OCI-LY1 (cell line): ENCODE data around the gene PRSS2.
"Not testable (repeated sequence)": the region's sequence is repeated elsewhere in the genome, so short reads cannot be mapped to it uniquely, and the experiment has no call there.

ENCODE experiments used
- H2AFZ ChIP-seq: fragments of 200-600 bp; sonication (generic), shearing (Covaris generic); 2 replicates; pipeline ENCODE4 v1.6.0; 2014; ENCODE audit warnings: antibody characterized with exemption, mild to moderate bottlenecking, low read length
- H3F3A ChIP-seq: fragments of 200-600 bp; sonication (generic), shearing (Covaris generic); 2 replicates; pipeline ENCODE4 v1.6.0; 2014; ENCODE audit warnings: mild to moderate bottlenecking, antibody characterized with exemption, low read length, moderate library complexity; ENCODE audit not compliant: insufficient read depth
- H3K27ac ChIP-seq: fragments of 200-600 bp; sonication (generic); 2 replicates; pipeline ENCODE4 v1.5.1; 2014; ENCODE audit warnings: low read length, mixed run types, mild to moderate bottlenecking, low read depth; ENCODE audit not compliant: poor library complexity, severe bottlenecking
- H3K27me3 ChIP-seq: fragments of 200-600 bp; sonication (generic); 2 replicates; pipeline ENCODE4 v1.6.0; 2014; ENCODE audit warnings: antibody characterized with exemption, mild to moderate bottlenecking, low read length, moderate library complexity; ENCODE audit not compliant: insufficient read depth
- H3K36me3 ChIP-seq: fragments of 200-600 bp; sonication (generic); 2 replicates; pipeline ENCODE4 v1.6.1; 2014; ENCODE audit warnings: mild to moderate bottlenecking, antibody characterized with exemption, low read length, moderate library complexity, mixed read lengths; ENCODE audit not compliant: insufficient read depth
- H3K4me1 ChIP-seq: fragments of 200-600 bp; sonication (generic); 2 replicates; pipeline ENCODE4 v1.5.1; 2014; ENCODE audit warnings: mild to moderate bottlenecking, low read length, moderate library complexity; ENCODE audit not compliant: insufficient read depth, severe bottlenecking
- H3K4me2 ChIP-seq: fragments of 200-600 bp; sonication (generic), shearing (Covaris generic); 2 replicates; pipeline ENCODE4 v1.6.1; 2014; ENCODE audit warnings: low read length
- H3K4me3 ChIP-seq: fragments of 200-600 bp; sonication (generic); 2 replicates; pipeline ENCODE4 v1.5.1; 2014; ENCODE audit warnings: low read length, low read depth, mild to moderate bottlenecking, mixed read lengths; ENCODE audit not compliant: poor library complexity, severe bottlenecking
- H3K79me2 ChIP-seq: fragments of 200-600 bp; shearing (Covaris generic); 2 replicates; pipeline ENCODE4 v1.6.1; 2016; ENCODE audit warnings: mixed run types, low read length, mixed read lengths; ENCODE audit not compliant: insufficient read depth
- H3K9ac ChIP-seq: fragments of 200-600 bp; sonication (generic), shearing (Covaris generic); 2 replicates; pipeline ENCODE4 v1.6.1; 2014; ENCODE audit warnings: mild to moderate bottlenecking, low read length, mixed read lengths
- H3K9me2 ChIP-seq: fragments of 200-600 bp; sonication (generic), shearing (Covaris generic); 2 replicates; pipeline ENCODE4 v1.6.1; 2014; ENCODE audit warnings: low read depth, mild to moderate bottlenecking, low read length, mixed read lengths
- H3K9me3 ChIP-seq: fragments of 200-600 bp; shearing (Covaris generic); 2 replicates; pipeline ENCODE4 v1.6.1; 2014; ENCODE audit warnings: low read length, mixed read lengths
- H4K20me1 ChIP-seq: fragments of 200-600 bp; sonication (generic), shearing (Covaris generic); 2 replicates; pipeline ENCODE4 v1.6.0; 2016; ENCODE audit warnings: mild to moderate bottlenecking, low read length; ENCODE audit not compliant: insufficient read depth
- EZH2 ChIP-seq: fragments of 200-600 bp; sonication (generic), shearing (Covaris generic); IDR thresholded peaks from 2 replicates; pipeline ENCODE4 v1.8.0; 2017; ENCODE audit warnings: borderline replicate concordance, mixed run types, mild to moderate bottlenecking, antibody characterized with exemption, low read length, moderate library complexity, mixed read lengths
- TF ChIP-seq, protein P1 (sequence below): fragments of 200-600 bp; sonication (generic), shearing (Covaris generic); IDR thresholded peaks from 2 replicates; pipeline ENCODE4 v1.5.1; 2017; ENCODE audit warnings: mild to moderate bottlenecking, antibody characterized with exemption, low read length, moderate library complexity, mixed read lengths

The PRSS2 gene

DNA sequence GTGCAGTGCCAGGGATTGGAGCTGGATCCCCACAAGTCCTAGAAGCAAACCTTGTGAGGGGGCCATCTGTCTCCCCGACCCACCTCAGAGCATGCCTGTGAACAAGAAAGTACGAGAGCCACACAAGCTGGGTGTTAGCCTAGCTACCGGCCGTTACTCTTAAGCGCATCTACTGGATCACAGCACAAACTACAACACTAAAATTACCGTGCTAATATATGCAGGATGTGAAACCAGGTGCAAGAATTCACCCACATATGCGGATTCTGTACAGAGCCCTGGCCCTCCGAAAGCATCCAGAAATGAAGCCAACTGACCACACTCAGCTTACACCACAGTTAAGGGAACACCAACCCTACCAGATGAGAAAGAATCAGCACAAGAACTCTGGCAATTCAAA, 37.5 kb upstream of the PRSS2 start:
- H3K9ac ChIP-seq = no peak overlapping the region
- H3K4me1 ChIP-seq = no peaks in the 10 kb centered on the region
- H3K4me3 ChIP-seq = no peak overlapping the region
- H3K27me3 ChIP-seq = no peaks in the 10 kb centered on the region
- H2AFZ ChIP-seq = no peak overlapping the region
- 0 out of 2 replicates have a peak, but pooled peaks cover 3% of the 10 kb centered on the region for H3F3A ChIP-seq
- no peaks in the 10 kb centered on the region for H3K9me3 ChIP-seq
- H3K36me3 ChIP-seq = no peaks in the 10 kb centered on the region
- TF ChIP-seq, protein P1, sequence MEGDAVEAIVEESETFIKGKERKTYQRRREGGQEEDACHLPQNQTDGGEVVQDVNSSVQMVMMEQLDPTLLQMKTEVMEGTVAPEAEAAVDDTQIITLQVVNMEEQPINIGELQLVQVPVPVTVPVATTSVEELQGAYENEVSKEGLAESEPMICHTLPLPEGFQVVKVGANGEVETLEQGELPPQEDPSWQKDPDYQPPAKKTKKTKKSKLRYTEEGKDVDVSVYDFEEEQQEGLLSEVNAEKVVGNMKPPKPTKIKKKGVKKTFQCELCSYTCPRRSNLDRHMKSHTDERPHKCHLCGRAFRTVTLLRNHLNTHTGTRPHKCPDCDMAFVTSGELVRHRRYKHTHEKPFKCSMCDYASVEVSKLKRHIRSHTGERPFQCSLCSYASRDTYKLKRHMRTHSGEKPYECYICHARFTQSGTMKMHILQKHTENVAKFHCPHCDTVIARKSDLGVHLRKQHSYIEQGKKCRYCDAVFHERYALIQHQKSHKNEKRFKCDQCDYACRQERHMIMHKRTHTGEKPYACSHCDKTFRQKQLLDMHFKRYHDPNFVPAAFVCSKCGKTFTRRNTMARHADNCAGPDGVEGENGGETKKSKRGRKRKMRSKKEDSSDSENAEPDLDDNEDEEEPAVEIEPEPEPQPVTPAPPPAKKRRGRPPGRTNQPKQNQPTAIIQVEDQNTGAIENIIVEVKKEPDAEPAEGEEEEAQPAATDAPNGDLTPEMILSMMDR = no peak
- no peak for TF ChIP-seq EZH2
- no peak overlapping the region for H3K27ac ChIP-seq
- H3K9me2 ChIP-seq = no peaks in the 10 kb centered on the region
- H4K20me1 ChIP-seq = no peaks in the 10 kb centered on the region
- no peak overlapping the region for H3K4me2 ChIP-seq
- H3K79me2 ChIP-seq = no peaks in the 10 kb centered on the region

GRCh38 chr7:142739923-142740492, 30.8 kb upstream of the PRSS2 start:
- Histone ChIP-seq H3K27ac (no peak overlapping the region), H4K20me1 (no peaks in the 10 kb centered on the region), H3K4me1 (peaks cover 16% of the 10 kb centered on the region), H3K4me3 (no peak overlapping the region), H3K27me3 (no peaks in the 10 kb centered on the region), H3K9me2 (no peaks in the 10 kb centered on the region), H3F3A (0 out of 2 replicates have a peak, but pooled peaks cover 3% of the 10 kb centered on the region), H2AFZ (no peak overlapping the region), H3K9me3 (no peaks in the 10 kb centered on the region), H3K36me3 (no peaks in the 10 kb centered on the region), H3K9ac (no peak overlapping the region), H3K4me2 (no peak overlapping the region), H3K79me2 (no peaks in the 10 kb centered on the region)
- no peak for TF ChIP-seq EZH2
- TF ChIP-seq, protein P1 = peak; percentile 52; the same call in 1 of the 2 replicates

DNA sequence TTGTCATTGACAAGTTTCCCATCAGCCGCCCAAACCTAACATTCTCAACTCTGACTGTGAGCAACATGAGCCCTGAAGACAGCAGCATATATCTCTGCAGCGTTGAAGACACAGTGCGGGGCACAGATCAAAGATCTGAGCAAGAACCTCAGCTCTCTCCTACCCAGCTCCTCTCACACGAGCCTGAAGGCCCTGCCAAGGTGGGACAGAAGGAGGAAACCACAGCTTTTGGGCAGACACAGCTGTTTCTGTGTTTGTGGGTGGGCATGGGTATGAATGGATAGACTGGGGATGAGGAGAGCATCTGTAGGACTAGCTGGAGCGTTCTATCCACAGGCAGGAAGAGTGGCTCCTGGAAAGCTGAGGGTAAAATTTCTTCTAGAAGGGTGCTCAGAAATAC, 30.0 kb upstream of the PRSS2 start:
- Histone ChIP-seq H3K9me3 (no peaks in the 10 kb centered on the region), H3K27ac (no peak overlapping the region), H3F3A (0 out of 2 replicates have a peak, but pooled peaks cover 3% of the 10 kb centered on the region), H3K4me1 (peaks cover 16% of the 10 kb centered on the region), H3K4me3 (no peak overlapping the region), H4K20me1 (no peaks in the 10 kb centered on the region), H3K9ac (no peak overlapping the region), H3K79me2 (no peaks in the 10 kb centered on the region), H3K9me2 (no peaks in the 10 kb centered on the region), H2AFZ (no peak overlapping the region), H3K27me3 (no peaks in the 10 kb centered on the region), H3K36me3 (no peaks in the 10 kb centered on the region), H3K4me2 (no peak overlapping the region)
- TF ChIP-seq, protein P1 = no peak
- TF ChIP-seq EZH2 = no peak

DNA sequence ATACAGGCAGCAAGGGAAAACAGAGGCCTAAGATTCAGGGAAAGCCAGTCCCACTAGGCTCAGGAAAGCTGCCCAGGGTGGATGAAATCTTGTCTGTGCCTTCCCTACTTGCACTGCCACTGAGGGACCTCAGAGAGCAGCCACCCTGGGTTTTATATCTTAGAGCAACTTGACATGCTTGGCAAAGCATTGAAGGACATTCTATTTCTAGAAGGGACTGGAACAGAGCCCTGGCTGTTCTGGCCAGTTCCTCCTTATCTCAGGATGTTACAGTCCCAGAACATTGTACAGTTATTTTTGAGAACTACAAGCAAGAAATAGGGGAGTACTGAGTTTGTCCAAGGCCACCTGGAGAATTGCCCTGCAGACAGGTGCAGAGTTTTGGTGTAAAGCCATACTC, 28.8 kb upstream of the PRSS2 start:
- H3F3A ChIP-seq, H3K27ac ChIP-seq, H2AFZ ChIP-seq, H3K9ac ChIP-seq, H3K9me2 ChIP-seq, H3K27me3 ChIP-seq, H3K36me3 ChIP-seq, H3K79me2 ChIP-seq, H3K9me3 ChIP-seq, H4K20me1 ChIP-seq, H3K4me2 ChIP-seq, H3K4me3 ChIP-seq: not testable (repeated sequence)
- peaks cover 16% of the 10 kb centered on the region for H3K4me1 ChIP-seq
